ENCODE results near the gene SVEP1. TPM values are rescaled to one million over a fixed set of nuclear protein-coding genes. Genes with fewer than 3 reads are reported as not detected.
"Not testable (repeated sequence)": the region's sequence is repeated elsewhere in the genome, so short reads cannot be mapped to it uniquely, and the experiment has no call there.

The SVEP1 gene
- total and polyA plus RNA-seq, 9 donors: 13.7 to 35.3 (median 24.8) TPM

GRCh38 chr9:110531776-110532175, 47.8 kb downstream of the SVEP1 start:
- H3K4me1 ChIP-seq (ENCODE audit: control insufficient read depth, insufficient read depth, low read length): no peaks in the 10 kb centered on the region
- H3K4me3 ChIP-seq (ENCODE audit: low read length): no peak overlapping the region
- no peaks in the 10 kb centered on the region for H3K9me3 ChIP-seq (replicated peaks; ENCODE audit: control insufficient read depth, low read depth, low read length)
- DNase-seq: peak; percentile 72
- no peaks in the 10 kb centered on the region for H3K36me3 ChIP-seq (ENCODE audit: control insufficient read depth, insufficient read depth, low read length)
- no peaks in the 10 kb centered on the region for H3K27me3 ChIP-seq (ENCODE audit: control insufficient read depth, insufficient read depth, low read length)
- H3K27ac ChIP-seq (ENCODE audit: low read length): no peak overlapping the region

GRCh38 chr9:110531241-110531640, 48.3 kb downstream of the SVEP1 start:
- H3K36me3 ChIP-seq (ENCODE audit: control insufficient read depth, insufficient read depth, low read length); H3K4me1 ChIP-seq (ENCODE audit: control insufficient read depth, insufficient read depth, low read length); H3K27me3 ChIP-seq (ENCODE audit: control insufficient read depth, insufficient read depth, low read length); DNase-seq; H3K4me3 ChIP-seq (ENCODE audit: low read length); H3K27ac ChIP-seq (ENCODE audit: low read length); H3K9me3 ChIP-seq (replicated peaks; ENCODE audit: control insufficient read depth, low read depth, low read length): not testable (repeated sequence)
- WGBS (ENCODE audit: insufficient coverage): no CpG with 5 or more reads among the region's 1 CpG

- Histone ChIP-seq H3K36me3 (ENCODE audit: control insufficient read depth, insufficient read depth, low read length) (no peaks in the 10 kb centered on the region), H3K27ac (ENCODE audit: low read length) (no peak overlapping the region), H3K4me1 (ENCODE audit: control insufficient read depth, insufficient read depth, low read length) (no peaks in the 10 kb centered on the region), H3K9me3 (replicated peaks; ENCODE audit: control insufficient read depth, low read depth, low read length) (no peaks in the 10 kb centered on the region), H3K27me3 (ENCODE audit: control insufficient read depth, insufficient read depth, low read length) (no peaks in the 10 kb centered on the region), H3K4me3 (ENCODE audit: low read length) (no peak overlapping the region)
- DNase-seq: no peak
These were observed 50.9 kb downstream of the SVEP1 start for GRCh38 chr9:110528645-110529044.

- Histone ChIP-seq H3K4me3 (ENCODE audit: low read length) (no peak overlapping the region), H3K36me3 (ENCODE audit: control insufficient read depth, insufficient read depth, low read length) (no peaks in the 10 kb centered on the region), H3K9me3 (replicated peaks; ENCODE audit: control insufficient read depth, low read depth, low read length) (no peaks in the 10 kb centered on the region), H3K27ac (ENCODE audit: low read length) (no peak overlapping the region), H3K27me3 (ENCODE audit: control insufficient read depth, insufficient read depth, low read length) (no peaks in the 10 kb centered on the region), H3K4me1 (ENCODE audit: control insufficient read depth, insufficient read depth, low read length) (no peaks in the 10 kb centered on the region)
- no CpG with 5 or more reads among the region's 1 CpG for WGBS (ENCODE audit: insufficient coverage)
- peak; percentile 48 for DNase-seq
These were observed 53.1 kb downstream of the SVEP1 start for GRCh38 chr9:110526426-110526825.

- Histone ChIP-seq H3K27me3 (ENCODE audit: control insufficient read depth, insufficient read depth, low read length) (no peaks in the 10 kb centered on the region), H3K27ac (ENCODE audit: low read length) (no peak overlapping the region), H3K36me3 (ENCODE audit: control insufficient read depth, insufficient read depth, low read length) (no peaks in the 10 kb centered on the region), H3K4me3 (ENCODE audit: low read length) (no peak overlapping the region), H3K4me1 (ENCODE audit: control insufficient read depth, insufficient read depth, low read length) (peaks cover 3% of the 10 kb centered on the region), H3K9me3 (replicated peaks; ENCODE audit: control insufficient read depth, low read depth, low read length) (no peaks in the 10 kb centered on the region)
- no CpG with 5 or more reads among the region's 2 CpGs for WGBS (ENCODE audit: insufficient coverage)
- DNase-seq: no peak
These were observed 58.3 kb downstream of the SVEP1 start for GRCh38 chr9:110521206-110521605.

- no peaks in the 10 kb centered on the region for H3K36me3 ChIP-seq (ENCODE audit: control insufficient read depth, insufficient read depth, low read length)
- H3K27ac ChIP-seq (ENCODE audit: low read length): no peak overlapping the region
- H3K4me1 ChIP-seq (ENCODE audit: control insufficient read depth, insufficient read depth, low read length): peaks cover 3% of the 10 kb centered on the region
- no peaks in the 10 kb centered on the region for H3K9me3 ChIP-seq (replicated peaks; ENCODE audit: control insufficient read depth, low read depth, low read length)
- no CpG with 5 or more reads among the region's 6 CpGs for WGBS (ENCODE audit: insufficient coverage)
- DNase-seq: peak; percentile 74
- no peaks in the 10 kb centered on the region for H3K27me3 ChIP-seq (ENCODE audit: control insufficient read depth, insufficient read depth, low read length)
- no peak overlapping the region for H3K4me3 ChIP-seq (ENCODE audit: low read length)
These were observed 59.3 kb downstream of the SVEP1 start for GRCh38 chr9:110520120-110520701.

- DNase-seq: no peak
- Histone ChIP-seq H3K4me3 (ENCODE audit: low read length) (no peak overlapping the region), H3K9me3 (replicated peaks; ENCODE audit: control insufficient read depth, low read depth, low read length) (no peaks in the 10 kb centered on the region), H3K27me3 (ENCODE audit: control insufficient read depth, insufficient read depth, low read length) (no peaks in the 10 kb centered on the region), H3K4me1 (ENCODE audit: control insufficient read depth, insufficient read depth, low read length) (peaks cover 3% of the 10 kb centered on the region), H3K27ac (ENCODE audit: low read length) (no peak overlapping the region), H3K36me3 (ENCODE audit: control insufficient read depth, insufficient read depth, low read length) (no peaks in the 10 kb centered on the region)
- WGBS (ENCODE audit: insufficient coverage): 100% methylated on average over 2 of the region's 5 CpGs
These were observed 62.1 kb downstream of the SVEP1 start for GRCh38 chr9:110517483-110517882.

- WGBS (ENCODE audit: insufficient coverage): 60% methylated on average over 1 of the region's 1 CpG
- no peaks in the 10 kb centered on the region for H3K36me3 ChIP-seq (ENCODE audit: control insufficient read depth, insufficient read depth, low read length)
- H3K9me3 ChIP-seq (replicated peaks; ENCODE audit: control insufficient read depth, low read depth, low read length): no peaks in the 10 kb centered on the region
- H3K27me3 ChIP-seq (ENCODE audit: control insufficient read depth, insufficient read depth, low read length): no peaks in the 10 kb centered on the region
- peak; percentile 11 for DNase-seq
- peaks cover 3% of the 10 kb centered on the region for H3K4me1 ChIP-seq (ENCODE audit: control insufficient read depth, insufficient read depth, low read length)
- H3K27ac ChIP-seq (ENCODE audit: low read length): no peak overlapping the region
- H3K4me3 ChIP-seq (ENCODE audit: low read length): no peak overlapping the region
These were observed 64.6 kb downstream of the SVEP1 start for GRCh38 chr9:110514897-110515296.

GRCh38 chr9:110512817-110513216, 66.7 kb downstream of the SVEP1 start:
- Histone ChIP-seq H3K4me1 (ENCODE audit: control insufficient read depth, insufficient read depth, low read length) (no peaks in the 10 kb centered on the region), H3K27ac (ENCODE audit: low read length) (no peak overlapping the region), H3K27me3 (ENCODE audit: control insufficient read depth, insufficient read depth, low read length) (no peaks in the 10 kb centered on the region), H3K36me3 (ENCODE audit: control insufficient read depth, insufficient read depth, low read length) (no peaks in the 10 kb centered on the region), H3K9me3 (replicated peaks; ENCODE audit: control insufficient read depth, low read depth, low read length) (no peaks in the 10 kb centered on the region), H3K4me3 (ENCODE audit: low read length) (no peak overlapping the region)
- WGBS (ENCODE audit: insufficient coverage): 100% methylated on average over 1 of the region's 3 CpGs
- DNase-seq: no peak

- Histone ChIP-seq H3K9me3 (replicated peaks; ENCODE audit: control insufficient read depth, low read depth, low read length) (no peaks in the 10 kb centered on the region), H3K4me1 (ENCODE audit: control insufficient read depth, insufficient read depth, low read length) (no peaks in the 10 kb centered on the region), H3K27ac (ENCODE audit: low read length) (no peak overlapping the region), H3K36me3 (ENCODE audit: control insufficient read depth, insufficient read depth, low read length) (no peaks in the 10 kb centered on the region), H3K27me3 (ENCODE audit: control insufficient read depth, insufficient read depth, low read length) (no peaks in the 10 kb centered on the region), H3K4me3 (ENCODE audit: low read length) (no peak overlapping the region)
- WGBS (ENCODE audit: insufficient coverage): 85% methylated on average over 1 of the region's 1 CpG
- DNase-seq: no peak
These were observed 69.7 kb downstream of the SVEP1 start for GRCh38 chr9:110509792-110510191.

- Histone ChIP-seq H3K4me3 (ENCODE audit: low read length) (no peak overlapping the region), H3K9me3 (replicated peaks; ENCODE audit: control insufficient read depth, low read depth, low read length) (no peaks in the 10 kb centered on the region), H3K27me3 (ENCODE audit: control insufficient read depth, insufficient read depth, low read length) (no peaks in the 10 kb centered on the region), H3K36me3 (ENCODE audit: control insufficient read depth, insufficient read depth, low read length) (no peaks in the 10 kb centered on the region), H3K27ac (ENCODE audit: low read length) (no peak overlapping the region), H3K4me1 (ENCODE audit: control insufficient read depth, insufficient read depth, low read length) (no peaks in the 10 kb centered on the region)
- DNase-seq: no peak
- 33% methylated on average over 1 of the region's 3 CpGs for WGBS (ENCODE audit: insufficient coverage)
These were observed 76.7 kb downstream of the SVEP1 start for GRCh38 chr9:110502842-110503241.

Measured in muscle of leg (tissue), 11 donors.